OCI-LY7 (cell line): ENCODE data around the gene NACC1. TPM values are rescaled to one million over a fixed set of nuclear protein-coding genes. Genes with fewer than 3 reads are reported as not detected.
A peak's percentile ranks its signal among the peaks of the same experiment; 100 is the strongest.

ENCODE experiments used
- BruUV-seq: library from RNA; stranded (reverse); fragments of 400-500 nt; replicated peaks from 2 replicates; lab custom pipeline; 2021; lab: Mats Ljungman, UMichigan
- CTCF ChIA-PET: fragments of 300-600 bp; sonication (Branson Sonifier 250); formaldehyde crosslinking; loops from one replicate; lab custom pipeline; 2022; ENCODE audit warnings: antibody characterized with exemption; ENCODE audit not compliant: unreplicated experiment; lab: Charles Lee
- POLR2A ChIA-PET: fragments of 300-600 bp; sonication (Branson Sonifier 250); formaldehyde crosslinking; loops from one replicate; lab custom pipeline; 2022; ENCODE audit warnings: antibody characterized with exemption; lab: Charles Lee
- DNase-seq: peaks from one replicate; pipeline ENCODE4 v3.0.0-alpha.2; 2015; ENCODE audit warnings: low spot score
- H2AFZ ChIP-seq: fragments of 200-600 bp; sonication (generic), shearing (Covaris generic); 2 replicates; pipeline ENCODE4 v1.6.1; 2014; ENCODE audit warnings: mild to moderate bottlenecking, antibody characterized with exemption, low read length, moderate library complexity
- H3K27ac ChIP-seq: fragments of 200-600 bp; sonication (generic); 2 replicates; pipeline ENCODE4 v1.5.1; 2014; ENCODE audit warnings: mixed run types, low read depth, mild to moderate bottlenecking, moderate library complexity, low read length, inconsistent platforms; ENCODE audit not compliant: poor library complexity, severe bottlenecking
- H3K36me3 ChIP-seq: fragments of 200-600 bp; sonication (generic); 2 replicates; pipeline ENCODE4 v1.6.1; 2014; ENCODE audit warnings: mild to moderate bottlenecking, antibody characterized with exemption, low read length, moderate library complexity, mixed read lengths; ENCODE audit not compliant: insufficient read depth
- H3K4me1 ChIP-seq: fragments of 200-600 bp; sonication (generic); 2 replicates; pipeline ENCODE4 v1.5.1; 2014; ENCODE audit warnings: mild to moderate bottlenecking, low read length; ENCODE audit not compliant: insufficient read depth, poor library complexity, severe bottlenecking
- H3K4me2 ChIP-seq: fragments of 200-600 bp; sonication (generic); 2 replicates; pipeline ENCODE4 v1.6.1; 2014; ENCODE audit warnings: mild to moderate bottlenecking, low read length
- H3K4me3 ChIP-seq: fragments of 200-600 bp; sonication (generic); 2 replicates; pipeline ENCODE4 v1.5.1; 2014; ENCODE audit warnings: mild to moderate bottlenecking, low read depth, low read length; ENCODE audit not compliant: poor library complexity, severe bottlenecking
- H3K79me2 ChIP-seq: fragments of 200-600 bp; sonication (generic); 2 replicates; pipeline ENCODE4 v1.6.1; 2016; ENCODE audit warnings: low read depth, mild to moderate bottlenecking, low read length, moderate library complexity, mixed read lengths; ENCODE audit not compliant: insufficient read depth
- H3K9me2 ChIP-seq: fragments of 200-600 bp; sonication (generic); 2 replicates; pipeline ENCODE4 v1.6.1; 2016; ENCODE audit warnings: mild to moderate bottlenecking, low read length, mixed read lengths; ENCODE audit not compliant: insufficient read depth
- H3K9me3 ChIP-seq: fragments of 200-600 bp; sonication (generic); 2 replicates; pipeline ENCODE4 v1.6.1; 2014; ENCODE audit warnings: mild to moderate bottlenecking, mixed run types, low read length, mixed read lengths
- H4K20me1 ChIP-seq: fragments of 200-600 bp; sonication (generic); 2 replicates; pipeline ENCODE4 v1.6.1; 2014; ENCODE audit warnings: mild to moderate bottlenecking, antibody characterized with exemption, low read length, moderate library complexity, mixed read lengths; ENCODE audit not compliant: insufficient read depth
- EZH2phosphoT487 ChIP-seq: fragments of 200-600 bp; sonication (generic); IDR thresholded peaks from 2 replicates; pipeline ENCODE4 v1.6.1; 2018; ENCODE audit warnings: low read depth, borderline replicate concordance, mild to moderate bottlenecking, mixed run types, antibody characterized with exemption, low read length, moderate library complexity, mixed read lengths
- intact Hi-C: fragments of 100-400 bp; cut with micrococcal nuclease; formaldehyde crosslinking; loops from one replicate; pipeline ENCODE4 v1.10.0; 2022; ENCODE audit not compliant: unreplicated experiment
- total RNA-seq, 2 experiments: library from RNA; depleted of rRNA in 1 of 2; stranded (reverse); fragments of >200 nt in 1 of 2; shearing (Covaris generic) in 1 of 2; gene quantifications; 2 replicates each; pipeline ENCODE4 v1.2.3, GENCODE V29; 2014 to 2022
- TF ChIP-seq, protein P1 (sequence below): fragments of 200-600 bp; sonication (generic); conservative IDR thresholded peaks from 2 replicates; pipeline ENCODE4 v1.5.1; 2014; ENCODE audit warnings: mild to moderate bottlenecking, antibody characterized with exemption, low read length, moderate library complexity, mixed read lengths

NACC1 gene
- total RNA-seq, 2 experiments from 2014 or later, result 52.9 to 56.3 TPM

DNA sequence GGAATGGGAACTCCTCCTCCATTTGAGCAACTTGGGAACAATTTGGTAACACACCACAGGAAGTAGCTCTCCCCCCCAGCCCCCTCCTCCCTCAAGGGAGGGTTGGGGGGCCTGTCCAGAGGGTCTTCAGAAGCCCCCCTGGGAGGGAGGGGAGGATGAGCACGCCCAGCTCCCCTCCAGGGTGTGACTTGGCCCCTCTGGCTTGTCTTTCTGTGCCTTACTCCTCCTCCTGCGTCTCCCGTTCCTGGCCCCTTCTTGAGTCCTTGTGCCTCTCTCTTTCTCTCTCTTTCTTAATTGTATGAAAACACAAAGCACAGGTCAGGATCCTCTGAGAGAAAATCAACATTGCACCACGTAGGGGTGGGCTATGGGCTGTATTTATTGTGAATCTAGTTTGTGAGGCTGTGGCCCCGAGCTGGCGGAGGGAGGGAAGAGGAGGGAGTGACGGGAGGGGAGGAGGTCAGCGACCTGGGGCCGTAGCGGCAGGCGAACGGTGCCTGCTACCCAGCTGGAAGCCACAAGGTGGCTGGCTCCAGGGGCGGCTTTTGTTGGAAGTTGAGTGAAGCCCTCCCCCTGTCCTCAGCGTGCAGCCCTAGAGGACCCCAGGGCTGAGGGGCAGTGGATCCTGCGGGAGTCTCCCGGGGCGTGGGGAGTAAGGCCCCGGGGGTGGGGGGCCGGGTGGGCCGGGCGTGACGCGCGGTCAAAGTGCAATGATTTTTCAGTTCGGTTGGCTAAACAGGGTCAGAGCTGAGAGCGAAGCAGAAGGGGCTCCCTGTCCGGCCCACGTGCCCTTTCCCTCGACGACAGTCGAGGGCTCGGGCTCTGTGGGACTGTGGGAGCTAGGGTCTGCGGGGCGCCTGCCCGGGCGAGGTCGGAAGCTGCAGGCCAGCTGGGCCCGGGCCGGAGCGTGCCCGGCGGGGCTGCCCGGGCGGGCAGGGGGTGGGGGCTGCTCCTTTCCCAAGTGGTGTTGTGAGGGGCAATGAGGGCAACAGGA is 21.8 kb upstream of the NACC1 start:
- Histone ChIP-seq H2AFZ (no peak overlapping the region), H3K27ac (peak overlapping the region; percentile 5), H3K4me1 (peaks cover 68% of the 10 kb centered on the region)

DNA sequence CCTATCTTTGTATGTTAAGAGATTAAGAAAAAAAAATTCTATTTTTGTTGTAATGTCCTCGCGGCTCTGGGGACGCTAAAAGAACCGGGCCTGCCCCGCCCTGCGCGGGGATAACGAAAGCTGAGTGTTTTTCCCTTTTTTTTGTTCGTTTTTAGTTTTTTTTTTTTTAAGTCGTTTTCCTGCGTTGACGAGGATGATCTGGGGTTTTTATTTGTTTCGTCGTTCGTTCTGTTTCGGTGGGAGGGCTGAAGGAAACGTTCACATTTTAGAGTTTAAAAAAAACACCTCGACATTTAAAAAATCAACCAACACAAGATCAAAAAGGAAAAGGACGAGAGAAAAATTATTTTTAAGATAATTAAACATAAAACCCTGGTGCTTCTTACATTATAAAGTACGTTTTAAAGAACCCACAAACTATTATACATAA is 21.0 kb upstream of the NACC1 start:
- no peak for DNase-seq
- intact Hi-C loops, result no loop called here
- H3K27ac ChIP-seq, result no peak overlapping the region
- TF ChIP-seq, protein P1, sequence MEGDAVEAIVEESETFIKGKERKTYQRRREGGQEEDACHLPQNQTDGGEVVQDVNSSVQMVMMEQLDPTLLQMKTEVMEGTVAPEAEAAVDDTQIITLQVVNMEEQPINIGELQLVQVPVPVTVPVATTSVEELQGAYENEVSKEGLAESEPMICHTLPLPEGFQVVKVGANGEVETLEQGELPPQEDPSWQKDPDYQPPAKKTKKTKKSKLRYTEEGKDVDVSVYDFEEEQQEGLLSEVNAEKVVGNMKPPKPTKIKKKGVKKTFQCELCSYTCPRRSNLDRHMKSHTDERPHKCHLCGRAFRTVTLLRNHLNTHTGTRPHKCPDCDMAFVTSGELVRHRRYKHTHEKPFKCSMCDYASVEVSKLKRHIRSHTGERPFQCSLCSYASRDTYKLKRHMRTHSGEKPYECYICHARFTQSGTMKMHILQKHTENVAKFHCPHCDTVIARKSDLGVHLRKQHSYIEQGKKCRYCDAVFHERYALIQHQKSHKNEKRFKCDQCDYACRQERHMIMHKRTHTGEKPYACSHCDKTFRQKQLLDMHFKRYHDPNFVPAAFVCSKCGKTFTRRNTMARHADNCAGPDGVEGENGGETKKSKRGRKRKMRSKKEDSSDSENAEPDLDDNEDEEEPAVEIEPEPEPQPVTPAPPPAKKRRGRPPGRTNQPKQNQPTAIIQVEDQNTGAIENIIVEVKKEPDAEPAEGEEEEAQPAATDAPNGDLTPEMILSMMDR, result no peak
- TF ChIP-seq EZH2phosphoT487, result no peak; the same call in 1 of the 2 replicates
- peaks cover 75% of the 10 kb centered on the region for H3K4me1 ChIP-seq
- H3K4me2 ChIP-seq, result 0 out of 2 replicates have a peak overlapping the region, but pooled peaks have one; percentile 14
- H2AFZ ChIP-seq, result no peak overlapping the region
- H3K4me3 ChIP-seq, result no peak overlapping the region
- no peaks in the 10 kb centered on the region for H4K20me1 ChIP-seq
- H3K36me3 ChIP-seq, result peaks cover 24% of the 10 kb centered on the region
- H3K9me2 ChIP-seq, result no peaks in the 10 kb centered on the region
- POLR2A ChIA-PET, result interaction anchor here (0.6 kb wide), 1 partner anchor 53 kb away, joined by 4 read pairs; the partner anchor contains the start of genes IER2 and STX10
- CTCF ChIA-PET, result no interaction called here
- no TSS peak for BruUV-seq
- H3K79me2 ChIP-seq, result peaks cover 12% of the 10 kb centered on the region
- H3K9me3 ChIP-seq, result no peaks in the 10 kb centered on the region

More for the DNA sequence above, 21.8 kb upstream of the NACC1 start:
- Histone ChIP-seq H3K9me2 (no peaks in the 10 kb centered on the region), H3K4me3 (peak overlapping the region; percentile 48), H3K9me3 (no peaks in the 10 kb centered on the region), H3K4me2 (peak overlapping the region; percentile 80), H3K36me3 (peaks cover 24% of the 10 kb centered on the region), H4K20me1 (no peaks in the 10 kb centered on the region), H3K79me2 (peaks cover 3% of the 10 kb centered on the region; the same call in 1 of the 2 replicates)
- intact Hi-C loops, result loop anchor here (2.0 kb wide), 1 partner anchor 35 kb away; no protein-coding TSS in a partner anchor
- BruUV-seq, result no TSS peak
- POLR2A ChIA-PET, result interaction anchor here (0.6 to 1.5 kb wide), 4 partner anchors 8 to 120 kb away, joined by 3 to 8 read pairs (median 4); partner anchors contain the start of genes IER2 and STX10
- CTCF ChIA-PET, result interaction anchor here (0.6 to 1.4 kb wide), 3 partner anchors 10 to 130 kb away, joined by 3 to 13 read pairs (median 3); no protein-coding TSS in a partner anchor
- TF ChIP-seq, protein P1, result 0 out of 2 replicates have a peak, but pooled peaks have one; percentile 28
- TF ChIP-seq EZH2phosphoT487, result no peak
- DNase-seq, result peak; percentile 42
